ENCODE results near the gene RNASEH2B. TPM values are rescaled to one million over a fixed set of nuclear protein-coding genes. Genes with fewer than 3 reads are reported as not detected.

RNASEH2B gene
- total and polyA plus RNA-seq, 2 of the 8 experiments (the other 6 are each of a cell fraction or from before 2014, with no cell fraction given): 19.3 to 43.9 TPM

DNA sequence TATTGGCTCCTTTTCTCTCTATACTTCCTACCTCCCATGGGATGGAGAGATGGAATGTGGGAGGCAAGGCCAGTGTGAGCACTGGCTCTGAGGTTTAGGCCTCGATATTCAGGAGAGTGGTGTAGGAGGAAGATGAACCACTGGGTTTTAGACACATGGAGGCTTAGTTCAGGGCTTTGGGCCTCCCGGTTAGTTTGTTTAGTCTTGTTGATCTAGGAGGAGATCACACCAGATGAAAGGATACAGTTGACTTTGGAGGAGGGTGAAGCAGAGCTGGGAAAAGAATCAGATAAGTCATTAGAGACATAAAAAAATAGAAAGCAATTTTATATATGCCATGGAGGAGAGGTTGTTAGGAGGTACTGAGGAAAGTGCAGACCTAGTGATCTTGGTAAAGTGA, 30.9 kb downstream of the RNASEH2B start (continued):
- no peak for TF ChIP-seq POU5F1 (IDR thresholded peaks at IDR 0.05; ENCODE audit: low read depth, low read length)
- TF ChIP-seq CBX5 (IDR thresholded peaks at IDR 0.05; ENCODE audit: low read depth, low read length): no peak
- no peak for TF ChIP-seq TEAD4 (IDR thresholded peaks at IDR 0.05; ENCODE audit: low read depth, low read length)
- no peak for TF ChIP-seq TBP (IDR thresholded peaks at IDR 0.05; ENCODE audit: low read depth, low read length)

Data from H1 (cell line).